Activated CD4-positive, alpha-beta T cell treated with anti-CD3 and anti-CD28 coated beads for 4 hours (primary cell): ENCODE data around the gene R3HDM2.
"Not testable (repeated sequence)": the region's sequence is repeated elsewhere in the genome, so short reads cannot be mapped to it uniquely, and the experiment has no call there.

Source experiments
- DNase-seq, 2 donors: peaks; one replicate each; pipeline ENCODE4 v3.0.0-alpha.2; 2020

Gene R3HDM2

GRCh38 chr12:57319678-57320469, 111.0 kb downstream of the R3HDM2 start:
- DNase-seq: no peak

GRCh38 chr12:57315681-57316080, 115.2 kb downstream of the R3HDM2 start:
- DNase-seq: no peak

GRCh38 chr12:57312287-57312686, 118.6 kb downstream of the R3HDM2 start:
- not testable (repeated sequence) for DNase-seq

- DNase-seq: no peak
Observed at GRCh38 chr12:57309420-57309819, 121.4 kb downstream of the R3HDM2 start.

- no peak for DNase-seq
Observed at GRCh38 chr12:57300961-57301584, 129.8 kb downstream of the R3HDM2 start.

GRCh38 chr12:57299514-57300016, 131.3 kb downstream of the R3HDM2 start:
- no peak for DNase-seq

GRCh38 chr12:57296291-57296690, 134.6 kb downstream of the R3HDM2 start:
- DNase-seq: no peak

GRCh38 chr12:57282073-57282472, 148.8 kb downstream of the R3HDM2 start:
- DNase-seq: not testable (repeated sequence)

- peak; percentile 75 to 80 for DNase-seq
Observed at GRCh38 chr12:57280211-57281062, 150.4 kb downstream of the R3HDM2 start.

GRCh38 chr12:57278465-57279381, 152.1 kb downstream of the R3HDM2 start:
- DNase-seq: no peak

GRCh38 chr12:57276935-57277563, 153.8 kb downstream of the R3HDM2 start:
- peak in 1 of 2 donors; percentile 5 for DNase-seq

GRCh38 chr12:57276233-57276632, 154.6 kb downstream of the R3HDM2 start:
- DNase-seq: not testable (repeated sequence)

GRCh38 chr12:57273516-57273915, 157.3 kb downstream of the R3HDM2 start:
- DNase-seq: no peak

- no peak for DNase-seq
Observed at GRCh38 chr12:57272337-57273151, 158.3 kb downstream of the R3HDM2 start.

GRCh38 chr12:57270966-57271470, 159.8 kb downstream of the R3HDM2 start:
- no peak for DNase-seq

- DNase-seq: no peak
Observed at GRCh38 chr12:57268264-57268663, 162.6 kb downstream of the R3HDM2 start.

- no peak for DNase-seq
Observed at GRCh38 chr12:57266681-57267080, 164.2 kb downstream of the R3HDM2 start.

- no peak for DNase-seq
Observed at GRCh38 chr12:57263096-57263495, 167.7 kb downstream of the R3HDM2 start.

GRCh38 chr12:57262126-57262822, 168.6 kb downstream of the R3HDM2 start:
- no peak for DNase-seq

GRCh38 chr12:57261428-57261865, 169.4 kb downstream of the R3HDM2 start:
- no peak for DNase-seq
